DMS 273 (cell line): ENCODE measurements around the gene RAP1GDS1.

Source experiments
- DNase-seq: peaks from one replicate; lab custom pipeline; 2025; ENCODE audit not compliant: unreplicated experiment; lab: John Stamatoyannopoulos, UW

Gene RAP1GDS1, protein sequence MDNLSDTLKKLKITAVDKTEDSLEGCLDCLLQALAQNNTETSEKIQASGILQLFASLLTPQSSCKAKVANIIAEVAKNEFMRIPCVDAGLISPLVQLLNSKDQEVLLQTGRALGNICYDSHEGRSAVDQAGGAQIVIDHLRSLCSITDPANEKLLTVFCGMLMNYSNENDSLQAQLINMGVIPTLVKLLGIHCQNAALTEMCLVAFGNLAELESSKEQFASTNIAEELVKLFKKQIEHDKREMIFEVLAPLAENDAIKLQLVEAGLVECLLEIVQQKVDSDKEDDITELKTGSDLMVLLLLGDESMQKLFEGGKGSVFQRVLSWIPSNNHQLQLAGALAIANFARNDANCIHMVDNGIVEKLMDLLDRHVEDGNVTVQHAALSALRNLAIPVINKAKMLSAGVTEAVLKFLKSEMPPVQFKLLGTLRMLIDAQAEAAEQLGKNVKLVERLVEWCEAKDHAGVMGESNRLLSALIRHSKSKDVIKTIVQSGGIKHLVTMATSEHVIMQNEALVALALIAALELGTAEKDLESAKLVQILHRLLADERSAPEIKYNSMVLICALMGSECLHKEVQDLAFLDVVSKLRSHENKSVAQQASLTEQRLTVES

DNA sequence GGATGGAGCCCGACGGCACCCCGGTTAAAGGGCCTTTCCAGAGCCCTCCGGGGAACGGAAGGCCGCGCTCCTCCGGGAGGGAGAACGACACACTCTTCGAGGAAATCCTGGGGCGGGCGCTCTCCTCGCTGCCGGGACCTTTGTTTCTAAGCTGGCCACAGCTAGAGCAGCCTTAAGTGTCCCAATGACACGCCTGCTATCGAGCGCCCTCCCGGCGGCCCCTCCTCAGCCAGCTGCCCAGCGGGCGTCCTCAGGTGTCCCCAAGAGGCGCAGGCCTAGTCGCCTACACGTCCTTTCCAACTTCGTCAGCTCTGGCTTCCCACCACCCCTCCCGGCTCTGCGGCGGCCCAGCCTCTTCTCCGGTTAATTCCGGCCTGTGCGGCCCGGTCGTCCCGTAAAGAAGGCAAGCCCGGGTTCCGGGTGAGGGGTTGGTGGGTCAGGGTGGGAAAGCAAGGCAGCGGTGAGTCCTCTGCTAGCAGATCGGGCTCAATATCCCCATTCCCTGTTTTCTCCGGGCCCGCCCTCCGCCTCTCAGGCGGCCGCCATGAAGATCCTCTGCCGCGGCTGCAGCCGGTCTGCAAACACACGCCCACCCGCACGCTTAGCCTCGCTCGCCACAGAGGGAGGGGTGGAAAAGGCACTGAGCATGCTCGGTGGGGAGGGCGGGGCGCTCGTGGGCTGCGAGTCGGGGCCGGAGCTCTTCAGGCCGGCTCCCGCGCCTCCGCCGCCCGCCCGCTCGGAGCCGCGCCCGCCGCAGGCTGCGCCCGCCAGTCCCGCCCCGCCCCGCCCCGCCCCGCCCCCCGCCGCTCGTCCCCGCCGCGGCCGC, at the start of gene RAP1GDS1:
RAP1GDS1 (plus strand) TSS at position 806 of the 826 bp plus-strand sequence. CDS start 182 bp downstream, outside the sequence.
- peak; percentile 96 for DNase-seq

DNA sequence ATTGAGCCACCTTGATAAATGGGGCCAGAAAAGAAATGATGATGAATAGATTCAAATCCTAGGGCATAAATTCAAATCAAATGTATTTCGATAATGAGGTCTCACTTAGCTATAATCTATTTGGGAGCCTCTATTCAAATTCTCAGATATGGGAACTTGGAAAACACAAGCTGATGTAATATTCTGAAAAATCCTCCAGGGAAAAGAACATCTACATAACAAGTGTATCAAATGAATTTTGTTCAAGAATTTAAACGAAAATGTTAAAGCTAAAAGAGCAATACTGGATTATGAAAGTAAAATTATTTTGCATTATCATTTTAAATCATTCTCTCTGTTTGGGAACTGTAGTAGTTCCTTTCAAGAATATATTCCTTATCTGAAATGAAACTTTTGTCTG, 38.9 kb upstream of the RAP1GDS1 start:
- DNase-seq = peak; percentile 2

DNA sequence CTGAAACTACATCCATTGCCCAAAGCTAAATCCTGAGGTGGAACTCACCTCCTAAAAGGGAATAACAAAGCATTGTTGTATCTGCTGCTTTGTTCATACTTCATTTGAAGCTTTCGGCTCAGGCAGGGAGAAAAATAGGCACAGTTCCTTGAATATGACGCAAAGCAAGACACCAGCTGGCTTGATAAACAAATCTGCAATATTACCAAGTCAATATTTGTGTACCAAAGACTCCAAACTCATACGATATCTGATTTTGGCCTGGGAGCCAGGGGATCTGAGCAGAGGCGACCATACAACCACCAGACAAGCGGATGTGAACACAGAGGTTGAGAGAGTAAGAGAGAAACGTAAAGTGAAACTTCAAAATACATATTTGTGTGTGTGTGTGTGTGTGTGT, 34.8 kb upstream of the RAP1GDS1 start:
- no peak for DNase-seq

DNA sequence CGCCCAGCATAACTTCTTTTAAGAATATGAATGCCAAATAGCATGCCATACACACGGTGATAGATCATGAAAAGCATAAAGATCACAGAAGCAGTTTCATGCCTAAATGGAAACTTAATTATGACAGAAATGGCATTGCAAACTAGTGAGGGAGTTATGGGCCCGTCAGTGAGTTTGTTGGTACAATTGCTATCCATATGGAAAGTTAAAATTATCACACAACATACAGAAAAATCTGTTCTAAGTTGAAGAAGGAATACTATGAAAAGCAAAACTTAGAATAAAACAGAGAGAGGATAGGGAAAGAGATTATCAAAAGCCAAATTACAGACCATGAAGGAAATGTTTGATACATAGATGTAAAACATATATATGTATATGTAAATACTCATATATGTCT, 30.2 kb upstream of the RAP1GDS1 start:
- no peak for DNase-seq

DNA sequence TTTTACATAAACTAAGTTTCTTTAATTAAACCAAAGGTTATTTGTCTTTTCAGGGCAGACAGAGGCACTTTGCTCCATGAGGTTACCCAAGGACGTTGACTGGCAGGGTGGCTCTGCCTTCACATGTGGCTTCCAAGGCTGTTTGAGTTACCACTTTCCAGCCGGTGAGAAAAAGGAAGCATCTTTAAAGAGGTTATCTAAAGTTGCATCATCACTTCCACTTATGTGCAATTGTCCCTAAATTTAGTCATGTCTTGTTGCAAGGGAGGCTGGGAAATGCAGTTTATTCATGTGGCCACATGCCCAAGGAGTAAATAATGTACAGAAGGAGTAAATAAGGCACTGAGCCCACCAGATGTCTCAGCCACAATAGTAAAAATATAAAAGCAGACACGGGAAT, 29.0 kb upstream of the RAP1GDS1 start:
- peak; percentile 44 for DNase-seq

DNA sequence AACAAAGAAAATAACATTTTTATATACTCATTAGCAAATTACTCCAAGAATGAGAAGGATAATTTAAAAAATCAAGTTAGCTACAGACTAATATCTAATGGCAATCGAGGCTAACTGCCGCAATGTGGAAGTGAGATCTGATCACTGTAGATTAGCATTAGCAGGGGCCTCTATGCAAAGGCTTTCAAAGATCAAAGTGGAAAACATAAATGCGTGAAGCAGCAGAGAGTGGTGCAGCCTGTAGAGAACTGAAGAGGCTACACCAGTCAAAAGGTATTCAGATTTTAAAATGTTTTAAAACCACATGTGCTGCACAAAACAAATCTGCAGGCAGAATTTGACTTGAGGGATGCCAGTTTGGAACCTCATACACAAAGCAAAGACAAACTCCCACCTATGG, 24.0 kb upstream of the RAP1GDS1 start:
- DNase-seq = no peak

DNA sequence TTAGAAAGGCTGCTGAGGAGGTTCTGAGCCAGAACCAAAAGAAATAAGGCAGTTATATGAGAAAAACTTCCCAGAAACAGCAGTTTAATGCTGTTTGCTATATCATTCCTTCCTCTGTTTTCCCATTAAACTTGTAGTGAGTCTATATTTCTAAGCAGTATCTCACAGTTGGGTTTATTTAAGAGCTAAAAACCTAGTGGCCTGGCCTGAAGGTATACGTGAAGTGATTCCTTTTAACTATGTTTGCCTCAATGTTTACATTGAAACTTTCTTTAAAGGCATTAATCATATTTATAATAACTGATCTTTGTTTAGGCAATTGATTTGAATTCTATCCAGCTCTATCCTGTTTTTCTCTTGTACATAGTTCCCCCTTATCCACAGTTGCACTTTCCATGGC, 19.1 kb upstream of the RAP1GDS1 start:
- no peak for DNase-seq

DNA sequence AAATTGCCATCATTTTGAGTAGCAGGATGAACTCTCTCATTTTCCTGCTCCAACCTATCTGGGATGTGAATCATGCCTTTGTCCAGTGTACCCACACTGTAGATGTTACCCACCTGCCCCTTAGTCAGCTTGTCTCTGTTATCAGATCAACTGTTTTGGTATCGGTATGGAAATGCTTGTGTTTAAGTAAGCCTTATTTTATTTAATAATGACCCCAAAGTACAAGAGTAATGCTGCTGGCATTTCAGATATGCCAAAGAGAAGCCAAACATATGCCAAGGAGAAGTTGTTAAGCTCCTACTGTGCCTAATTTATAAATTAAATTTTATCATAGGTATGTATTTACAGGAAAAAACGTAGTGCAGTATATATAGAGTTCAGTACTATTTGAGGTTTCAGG, 18.6 kb upstream of the RAP1GDS1 start:
- no peak for DNase-seq

DNA sequence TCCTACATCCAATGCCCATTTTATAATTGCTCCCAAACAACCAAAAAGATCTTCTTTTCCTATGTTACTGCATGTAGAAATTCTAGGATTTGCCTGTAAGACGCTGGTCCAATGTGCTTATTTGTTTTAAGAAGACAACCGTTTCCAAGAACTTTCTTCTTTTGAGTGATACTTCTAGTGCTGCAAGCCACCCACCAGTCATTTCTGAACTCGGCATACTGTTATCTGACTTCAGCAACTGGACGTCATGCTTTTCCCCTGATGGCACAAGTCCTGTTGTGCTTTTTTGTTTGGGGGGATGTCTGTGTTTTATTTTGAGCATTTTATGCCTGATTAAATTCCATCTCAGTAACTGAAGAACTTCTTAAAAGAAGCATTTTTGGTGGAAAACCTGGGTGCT, 16.0 kb upstream of the RAP1GDS1 start:
- no peak for DNase-seq

DNA sequence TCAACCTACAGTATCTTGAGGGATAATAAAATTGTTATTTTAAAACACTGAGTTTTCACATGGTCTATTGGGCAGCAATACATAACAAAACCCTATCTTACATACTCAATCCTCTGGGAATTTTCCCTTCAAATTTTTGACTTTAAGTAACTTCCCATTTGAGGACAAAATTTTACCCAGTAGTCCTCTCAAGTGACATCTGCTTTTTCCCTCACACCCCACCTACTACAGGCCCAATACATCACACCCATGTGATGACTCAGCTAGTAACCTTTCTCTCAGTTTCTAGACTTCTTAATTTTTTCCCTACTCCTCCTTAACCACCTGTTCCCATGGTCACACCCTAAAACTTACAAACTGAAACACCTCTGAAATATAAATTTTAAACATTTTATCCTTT, 12.2 kb upstream of the RAP1GDS1 start:
- DNase-seq = no peak

DNA sequence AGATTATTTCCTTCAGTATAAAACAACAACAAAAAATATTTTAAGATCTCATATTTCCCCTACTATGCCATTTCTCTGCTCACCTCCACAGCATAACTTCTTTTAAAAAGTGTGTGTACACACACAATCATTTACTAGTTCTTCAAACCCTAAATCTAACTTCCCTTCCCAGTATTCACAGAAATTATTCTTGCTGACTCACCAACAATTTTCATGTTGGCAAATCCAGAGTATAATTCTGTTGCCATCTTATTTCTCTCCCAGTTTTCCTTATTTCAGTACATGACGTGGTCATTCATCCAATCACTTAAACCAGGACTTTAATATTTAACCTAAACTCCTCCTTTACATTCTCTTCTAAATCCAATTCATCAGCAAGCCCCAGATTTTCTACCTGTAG, 11.4 kb upstream of the RAP1GDS1 start:
- no peak for DNase-seq

DNA sequence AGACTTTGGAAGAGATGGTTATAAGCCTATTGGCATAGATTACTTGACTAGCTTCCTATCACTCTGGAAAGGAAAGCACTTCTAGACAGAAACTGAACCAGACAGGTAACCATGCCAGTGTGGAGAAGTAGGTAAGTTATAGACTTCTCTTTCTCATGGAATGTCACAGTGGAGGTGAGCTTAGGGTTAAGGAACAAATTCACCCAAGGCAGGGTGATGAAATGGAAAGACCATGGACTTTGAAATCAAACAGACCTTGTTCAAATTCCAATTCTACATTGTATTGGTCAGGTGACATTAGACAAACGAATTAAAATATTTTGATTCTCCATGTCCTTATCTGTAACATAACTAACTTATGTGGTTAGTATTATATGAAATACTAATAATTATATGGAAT, 7.7 kb upstream of the RAP1GDS1 start:
- no peak for DNase-seq

DNA sequence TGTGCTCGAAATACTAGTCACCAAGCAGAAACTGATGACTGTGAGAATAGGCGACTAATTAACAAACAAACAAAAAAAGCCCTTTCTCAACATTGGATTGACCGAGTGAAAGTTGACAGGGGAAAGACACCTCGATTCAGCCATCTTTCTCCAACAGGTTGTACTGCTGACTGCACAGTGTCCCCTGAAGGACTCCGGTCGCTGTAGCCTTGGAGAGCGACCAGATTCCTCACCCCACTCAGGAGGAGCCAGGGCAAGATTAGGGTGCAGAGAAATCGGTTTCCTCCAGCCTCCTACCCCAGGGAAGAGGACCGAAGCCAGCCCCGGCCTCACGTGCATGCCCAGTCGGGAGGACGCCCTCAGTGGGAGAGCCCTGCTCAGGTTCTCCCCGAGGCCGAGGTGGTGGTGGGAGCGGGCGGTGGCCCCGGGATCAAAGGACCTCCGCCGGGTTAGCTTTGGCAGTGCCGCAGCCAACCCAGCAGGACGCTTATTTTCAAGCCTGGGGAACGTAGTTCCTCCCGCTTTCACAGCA, 1.1 kb upstream of the RAP1GDS1 start:
- DNase-seq = no peak

DNA sequence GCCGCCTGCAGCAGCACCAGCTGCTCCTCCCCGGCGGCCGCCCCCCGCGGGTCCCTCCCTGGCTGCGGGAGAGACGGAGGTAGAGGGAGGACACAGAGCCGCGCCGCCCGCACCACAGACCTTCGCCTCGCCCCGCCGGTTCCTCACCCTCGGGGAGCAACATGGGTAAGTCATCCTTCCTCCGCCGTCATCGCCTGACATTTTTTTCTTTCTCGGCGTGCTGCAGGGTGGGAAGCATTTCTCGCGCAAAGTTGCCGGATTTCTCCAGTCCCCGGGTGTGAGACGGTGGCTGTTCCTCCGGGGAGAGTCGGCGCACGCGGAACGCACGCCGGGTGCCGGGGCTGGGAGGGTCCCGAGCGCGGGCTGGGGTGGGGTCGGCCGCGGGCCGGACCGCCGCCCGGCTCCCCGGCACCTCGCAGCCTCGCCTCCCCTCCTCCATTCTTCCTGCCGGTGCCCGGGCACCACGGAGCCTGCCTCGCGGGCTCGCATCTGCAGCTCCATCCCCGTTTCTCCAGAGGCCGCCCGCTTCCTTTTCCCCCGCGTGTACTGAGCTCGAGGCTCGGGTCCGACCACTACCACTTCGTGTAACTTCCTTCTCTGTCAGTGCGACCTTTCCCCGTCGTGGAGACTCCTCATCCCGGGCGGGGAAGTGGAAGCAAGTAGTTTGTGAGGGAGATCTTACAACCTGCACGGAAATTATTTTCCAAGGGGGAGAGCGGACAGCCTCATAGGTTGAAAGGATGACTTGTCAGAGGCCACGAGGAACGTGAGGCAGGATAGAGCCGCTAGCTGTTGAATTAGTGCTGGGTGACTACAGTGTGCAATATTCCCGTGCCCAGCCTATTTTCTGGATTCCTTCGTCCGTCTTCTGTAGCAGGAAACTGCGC, 464 bp downstream of the RAP1GDS1 start:
- peak; percentile 67 for DNase-seq

DNA sequence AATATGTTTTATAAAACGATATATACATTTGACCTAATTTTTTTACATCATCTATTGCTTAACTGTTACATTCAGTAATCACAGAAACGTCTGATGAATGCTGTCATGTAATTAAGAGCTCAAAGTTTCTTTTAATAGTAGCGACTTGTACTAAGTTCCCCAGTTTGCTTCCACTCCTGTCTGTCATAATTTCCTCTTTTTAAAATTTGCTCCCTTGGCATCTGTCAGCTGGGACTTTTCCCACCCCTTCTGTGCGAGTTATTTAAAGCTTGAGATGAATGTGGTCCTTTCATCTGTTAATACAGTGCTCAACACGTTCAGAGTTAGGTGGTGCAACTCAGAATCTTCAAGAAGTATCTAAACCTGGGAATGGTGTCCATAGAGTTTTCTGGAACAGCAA, 1.2 kb downstream of the RAP1GDS1 start:
- peak; percentile 16 for DNase-seq

DNA sequence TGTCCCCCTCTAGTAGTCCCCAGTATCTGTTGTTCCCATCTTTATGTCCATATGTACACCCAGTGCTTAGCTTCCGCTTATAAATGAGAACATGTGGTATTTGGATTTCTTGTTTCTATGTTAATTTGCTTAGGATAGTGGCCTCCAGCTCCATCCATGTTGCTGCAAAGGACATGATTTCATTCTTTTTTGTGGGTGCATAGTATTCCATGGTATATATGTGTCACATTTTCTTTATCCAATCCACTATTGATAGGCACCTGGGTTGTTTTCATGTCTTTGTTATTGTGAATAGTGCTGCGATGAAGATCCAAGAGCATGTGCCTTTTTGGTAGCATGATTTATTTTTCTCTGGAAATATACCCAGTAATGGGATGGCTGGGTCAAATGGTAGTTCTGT, 6.3 kb downstream of the RAP1GDS1 start:
- DNase-seq = no peak

DNA sequence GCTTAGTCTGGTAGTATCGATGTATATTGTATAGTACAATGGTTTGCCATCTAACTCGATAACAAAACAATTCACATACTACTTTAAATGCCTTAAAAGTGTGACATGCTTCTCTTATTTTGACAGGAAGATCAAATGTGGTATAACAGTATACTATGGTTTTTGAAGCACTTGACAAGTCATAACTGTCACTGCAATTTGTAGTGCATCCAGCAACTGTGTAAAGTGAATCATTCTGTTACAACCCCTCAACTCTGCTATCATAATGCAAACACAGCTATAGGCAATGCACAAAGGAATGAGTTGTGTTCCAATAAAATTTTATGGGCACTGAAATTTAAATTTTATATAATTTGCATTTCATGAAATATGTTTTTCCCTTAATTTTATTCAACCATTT, 14.0 kb downstream of the RAP1GDS1 start:
- DNase-seq = no peak

DNA sequence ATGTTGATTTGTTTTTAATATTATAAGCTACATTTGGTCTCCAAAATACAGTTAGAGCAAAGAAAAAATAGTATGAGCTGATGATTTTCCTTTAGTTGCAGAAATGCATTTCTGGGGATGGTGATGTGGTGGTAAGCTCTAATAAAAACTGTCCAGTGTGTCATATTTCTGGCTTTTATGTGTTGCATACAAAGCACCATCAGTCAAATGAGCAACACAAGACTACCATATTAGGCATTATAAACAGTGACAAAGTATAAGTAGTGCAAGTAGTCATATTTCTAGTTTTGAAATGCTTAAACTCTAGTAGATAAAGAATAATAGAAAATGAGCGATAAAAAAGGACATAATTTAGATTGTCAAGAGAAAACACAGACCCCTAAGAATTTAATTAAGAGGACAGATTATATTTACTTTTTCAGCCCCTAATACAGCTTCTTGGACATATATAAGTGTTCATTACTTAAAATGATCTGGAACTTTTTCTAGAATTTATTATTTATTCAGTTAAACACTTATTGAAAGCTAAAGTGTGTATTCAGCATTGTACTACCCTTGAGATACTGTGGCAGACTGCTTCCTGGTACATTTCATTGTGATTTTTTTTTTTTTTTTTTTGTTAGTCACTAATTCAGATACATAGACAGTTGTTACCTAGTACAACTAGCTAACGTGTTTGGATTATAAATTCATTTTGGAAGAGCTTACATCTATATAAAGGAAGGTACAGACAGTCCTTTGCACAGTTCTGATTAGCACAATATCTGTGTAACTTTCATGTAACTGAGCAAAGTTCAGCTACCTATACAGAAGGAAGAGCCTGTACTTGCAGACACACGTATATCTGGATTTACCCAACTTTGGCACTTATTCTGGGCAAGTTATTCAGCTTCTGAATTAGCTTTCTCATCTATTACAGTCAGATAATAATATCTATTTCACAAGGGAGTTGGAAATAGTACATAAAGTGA, 22.3 kb downstream of the RAP1GDS1 start:
- no peak for DNase-seq

DNA sequence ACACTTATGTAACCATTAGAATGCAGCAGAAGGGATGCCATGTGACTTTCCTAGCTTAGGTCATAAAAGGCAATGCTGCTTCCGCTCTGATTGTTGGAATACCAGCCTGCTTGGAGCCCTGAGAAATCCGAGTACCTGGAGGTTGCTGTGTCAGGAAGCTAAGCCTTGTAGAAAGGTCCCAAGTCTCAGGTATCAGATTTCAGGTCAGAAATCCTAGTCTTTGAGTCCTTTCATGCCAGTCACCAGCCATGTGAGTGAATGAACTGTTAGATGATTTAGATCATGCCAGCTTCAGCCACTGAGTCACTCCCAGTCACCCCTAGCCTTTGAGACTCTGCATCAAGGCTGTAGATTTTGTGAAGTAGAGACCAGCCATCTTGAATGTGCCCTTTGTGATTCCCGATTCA, 23.5 kb downstream of the RAP1GDS1 start:
- DNase-seq = peak; percentile 21
